ENCODE results near the gene GNG12.

- TF ChIP-seq POLR2A (IDR thresholded peaks at IDR 0.05) (no peak), CTCF (IDR thresholded peaks at IDR 0.05) (no peak)
These were observed 21.5 kb downstream of the GNG12 start for GRCh38 chr1:67811781-67812180.

Measured in testis (tissue), 2 donors.